Choroid plexus epithelial cell (primary cell): ENCODE data around the gene MAP3K20.
A peak's percentile ranks its signal among the peaks of the same experiment; 100 is the strongest.
"Not testable (repeated sequence)": the region's sequence is repeated elsewhere in the genome, so short reads cannot be mapped to it uniquely, and the experiment has no call there.

ENCODE experiments used
- DNase-seq: peaks from one replicate; pipeline ENCODE4 v3.0.0-alpha.2; 2010; ENCODE audit warnings: low read depth
- H3K4me3 ChIP-seq: 2 replicates; pipeline ENCODE4 v1.5.1; 2011; ENCODE audit warnings: low read depth, mild to moderate bottlenecking, control low read depth, low read length, moderate library complexity
- TF ChIP-seq, protein P1 (sequence below): conservative IDR thresholded peaks from 2 replicates; pipeline ENCODE4 v1.5.1; 2011; ENCODE audit warnings: low read depth, mild to moderate bottlenecking, control low read depth, inconsistent platforms, low read length, moderate library complexity

The MAP3K20 gene

DNA sequence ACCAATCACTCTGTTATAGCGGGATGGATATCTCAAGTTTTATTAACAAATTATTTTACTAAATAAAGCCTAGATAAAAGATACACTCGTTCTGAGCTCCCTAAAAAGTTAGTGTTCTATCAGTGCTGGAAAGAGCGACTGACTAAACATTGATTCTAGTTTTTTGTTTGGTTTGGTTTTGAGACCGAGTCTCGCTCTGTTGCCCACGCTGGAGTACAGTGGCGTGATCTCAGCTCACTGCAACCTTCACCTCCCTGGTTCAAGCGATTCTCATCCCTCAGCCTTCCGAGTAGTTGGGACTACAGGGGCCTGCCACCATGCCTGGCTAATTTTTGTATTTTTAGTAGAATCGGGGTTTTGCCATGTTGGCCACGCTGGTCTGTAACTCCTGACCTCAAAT, 205.2 kb downstream of the MAP3K20 start:
- DNase-seq: no peak
- TF ChIP-seq, protein P1, sequence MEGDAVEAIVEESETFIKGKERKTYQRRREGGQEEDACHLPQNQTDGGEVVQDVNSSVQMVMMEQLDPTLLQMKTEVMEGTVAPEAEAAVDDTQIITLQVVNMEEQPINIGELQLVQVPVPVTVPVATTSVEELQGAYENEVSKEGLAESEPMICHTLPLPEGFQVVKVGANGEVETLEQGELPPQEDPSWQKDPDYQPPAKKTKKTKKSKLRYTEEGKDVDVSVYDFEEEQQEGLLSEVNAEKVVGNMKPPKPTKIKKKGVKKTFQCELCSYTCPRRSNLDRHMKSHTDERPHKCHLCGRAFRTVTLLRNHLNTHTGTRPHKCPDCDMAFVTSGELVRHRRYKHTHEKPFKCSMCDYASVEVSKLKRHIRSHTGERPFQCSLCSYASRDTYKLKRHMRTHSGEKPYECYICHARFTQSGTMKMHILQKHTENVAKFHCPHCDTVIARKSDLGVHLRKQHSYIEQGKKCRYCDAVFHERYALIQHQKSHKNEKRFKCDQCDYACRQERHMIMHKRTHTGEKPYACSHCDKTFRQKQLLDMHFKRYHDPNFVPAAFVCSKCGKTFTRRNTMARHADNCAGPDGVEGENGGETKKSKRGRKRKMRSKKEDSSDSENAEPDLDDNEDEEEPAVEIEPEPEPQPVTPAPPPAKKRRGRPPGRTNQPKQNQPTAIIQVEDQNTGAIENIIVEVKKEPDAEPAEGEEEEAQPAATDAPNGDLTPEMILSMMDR: no peak

DNA sequence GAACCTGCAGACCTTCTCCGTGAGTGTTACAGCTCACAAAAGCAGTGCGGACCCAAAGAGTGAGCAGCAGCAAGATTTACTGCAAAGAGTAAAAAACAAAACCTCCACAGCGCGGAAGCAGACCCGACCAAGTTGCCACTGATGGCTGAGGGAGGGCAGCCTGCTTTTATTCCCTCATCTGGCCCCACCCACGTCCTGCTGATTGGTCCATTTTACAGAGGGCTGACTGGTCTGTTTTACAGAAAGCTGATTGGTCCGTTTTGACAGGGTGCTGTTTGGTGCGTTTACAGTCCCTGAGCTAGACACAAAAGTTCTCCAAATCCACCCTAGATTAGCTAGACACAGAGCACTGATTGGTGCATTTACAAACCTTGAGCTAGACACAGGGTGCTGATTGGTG, 206.3 kb downstream of the MAP3K20 start:
- not testable (repeated sequence) for H3K4me3 ChIP-seq, DNase-seq

More for the DNA sequence above, 205.2 kb downstream of the MAP3K20 start:
- no peak overlapping the region for H3K4me3 ChIP-seq

DNA sequence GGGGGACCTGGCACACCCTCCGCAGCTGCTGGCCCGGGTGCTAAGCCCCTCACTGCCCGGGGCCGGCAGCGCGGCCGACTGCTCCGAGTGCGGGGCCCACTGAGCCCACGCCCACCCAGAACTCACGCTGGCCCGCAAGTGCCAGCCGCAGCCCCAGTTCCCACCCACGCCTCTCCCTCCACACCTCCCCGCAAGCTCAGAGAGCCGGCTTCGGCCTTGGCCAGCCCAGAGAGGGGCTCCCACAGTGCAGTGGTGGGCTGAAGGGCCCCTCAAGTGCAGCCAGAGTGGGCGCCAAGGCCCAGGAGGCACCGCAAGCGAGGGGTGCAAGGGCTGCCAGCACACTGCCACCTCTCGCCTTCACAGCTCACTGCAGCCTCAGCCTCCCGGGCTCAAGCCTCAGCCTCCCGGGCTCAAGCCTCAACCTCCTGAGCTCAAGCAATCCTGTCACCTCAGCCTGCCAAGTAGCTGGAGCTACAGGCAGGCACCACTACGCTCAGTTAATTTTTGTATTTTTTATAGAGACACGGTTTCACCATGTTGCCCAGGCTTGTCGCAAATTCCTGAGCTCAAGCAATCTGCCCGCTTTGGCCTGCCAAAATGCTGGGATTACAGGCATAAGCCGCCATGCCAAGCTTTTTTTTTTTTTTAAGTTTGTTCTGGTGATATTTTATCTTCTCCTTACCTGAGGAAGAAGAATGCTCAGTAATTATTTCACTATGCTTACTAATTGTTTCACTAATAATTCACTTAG, 207.3 kb downstream of the MAP3K20 start:
- TF ChIP-seq, protein P1: no peak
- DNase-seq: no peak
- H3K4me3 ChIP-seq: no peak overlapping the region

DNA sequence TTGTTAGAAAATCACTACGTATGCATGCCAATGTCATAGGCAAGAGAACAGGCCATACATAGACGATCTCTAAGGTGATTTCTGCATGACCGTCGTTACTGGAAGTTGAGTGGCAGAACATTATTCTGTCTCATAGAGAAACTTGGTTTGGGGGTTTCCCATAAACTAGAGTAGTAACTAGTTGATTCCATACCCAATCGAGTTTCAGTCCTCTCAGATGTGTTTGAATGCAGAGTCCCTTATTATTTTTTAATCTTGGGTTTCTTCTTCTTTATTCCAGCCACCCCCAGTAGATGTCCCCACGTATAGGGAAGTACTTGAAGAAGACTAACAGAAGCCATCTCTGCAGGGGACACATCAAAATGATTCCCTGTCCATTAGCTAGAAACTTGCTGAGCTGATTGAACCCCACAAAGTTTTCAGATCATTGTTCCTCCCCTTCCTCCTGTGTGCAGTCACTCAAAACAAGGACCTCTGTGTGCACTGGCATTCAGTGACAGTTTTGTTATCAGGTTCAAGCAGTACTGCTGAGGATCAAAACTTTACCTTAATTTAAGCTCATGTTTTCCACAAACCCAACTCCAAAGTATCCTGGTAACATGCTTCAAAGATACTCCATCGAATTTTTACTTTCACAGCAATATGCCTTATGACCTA, 210.6 kb downstream of the MAP3K20 start:
- H3K4me3 ChIP-seq: no peak overlapping the region
- no peak for DNase-seq
- TF ChIP-seq, protein P1: no peak

DNA sequence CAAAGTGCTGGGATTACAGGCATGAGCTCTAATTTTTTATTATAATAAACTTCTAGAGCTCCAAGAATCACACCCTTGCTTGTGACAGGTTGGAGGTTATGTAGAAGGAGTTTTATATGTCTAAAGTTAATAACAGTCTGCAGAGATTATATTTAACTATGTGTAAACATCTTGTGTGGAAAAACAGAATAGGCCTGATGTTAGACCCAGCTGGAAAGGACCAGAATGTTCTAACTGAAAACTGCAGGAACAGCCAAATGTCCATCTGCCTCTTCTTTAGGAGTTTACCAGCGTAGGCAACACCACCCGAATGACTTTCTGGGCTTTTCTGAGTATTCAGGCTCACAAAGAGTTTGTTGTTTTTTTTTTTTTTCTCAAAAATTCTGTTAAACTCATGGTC, 211.9 kb downstream of the MAP3K20 start:
- TF ChIP-seq, protein P1: no peak
- H3K4me3 ChIP-seq: no peak overlapping the region
- no peak for DNase-seq

DNA sequence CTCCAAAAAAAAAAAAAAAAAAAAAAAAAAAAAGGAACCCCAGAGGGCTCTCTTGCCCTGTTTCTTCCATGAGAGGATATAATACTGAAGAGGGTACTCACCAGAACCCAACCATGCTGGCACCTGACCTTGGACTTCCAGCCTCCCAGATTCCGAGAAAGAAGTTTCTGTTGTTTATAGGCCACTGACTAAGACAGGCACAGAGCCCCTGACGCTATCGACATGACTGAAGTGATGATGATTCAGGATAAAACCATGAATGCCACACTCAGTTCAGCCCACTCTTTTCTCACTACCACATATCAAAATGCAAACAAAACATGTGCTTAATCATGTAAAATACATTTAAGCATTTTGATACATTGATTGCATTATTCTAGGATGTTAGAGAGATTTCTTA, 212.9 kb downstream of the MAP3K20 start:
- TF ChIP-seq, protein P1: no peak
- DNase-seq: peak; percentile 55
- H3K4me3 ChIP-seq: no peak overlapping the region

DNA sequence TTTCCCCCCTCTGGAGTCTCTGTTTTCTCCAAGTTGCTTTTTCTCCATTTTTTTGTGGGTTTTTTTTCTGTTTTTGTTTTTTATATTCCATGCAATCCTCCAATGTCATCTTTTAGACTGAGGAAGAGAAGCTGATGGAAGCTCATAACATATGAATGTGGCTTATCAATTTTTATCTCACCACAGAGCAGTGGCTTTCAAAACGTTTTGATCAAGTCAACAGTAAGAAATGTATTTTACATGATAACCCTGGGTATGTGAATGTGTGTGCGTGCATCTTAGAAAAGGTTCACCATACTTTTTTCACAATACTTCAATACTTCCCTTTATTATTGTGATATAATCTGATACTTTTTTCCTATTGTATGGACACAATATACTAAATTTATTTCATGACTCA, 214.4 kb downstream of the MAP3K20 start:
- TF ChIP-seq, protein P1: no peak
- peak; percentile 20 for DNase-seq
- no peak overlapping the region for H3K4me3 ChIP-seq
